GM12873 (cell line): ENCODE data around the gene GRM3.

ENCODE experiments used
- TF ChIP-seq, protein P1 (sequence below): IDR thresholded peaks from 2 replicates; pipeline ENCODE4 v1.5.1; 2012; ENCODE audit warnings: low read depth, mild to moderate bottlenecking, moderate library complexity, low read length, control low read depth; ENCODE audit not compliant: insufficient read depth; ENCODE audit errors: missing control alignments

GRM3 gene

DNA sequence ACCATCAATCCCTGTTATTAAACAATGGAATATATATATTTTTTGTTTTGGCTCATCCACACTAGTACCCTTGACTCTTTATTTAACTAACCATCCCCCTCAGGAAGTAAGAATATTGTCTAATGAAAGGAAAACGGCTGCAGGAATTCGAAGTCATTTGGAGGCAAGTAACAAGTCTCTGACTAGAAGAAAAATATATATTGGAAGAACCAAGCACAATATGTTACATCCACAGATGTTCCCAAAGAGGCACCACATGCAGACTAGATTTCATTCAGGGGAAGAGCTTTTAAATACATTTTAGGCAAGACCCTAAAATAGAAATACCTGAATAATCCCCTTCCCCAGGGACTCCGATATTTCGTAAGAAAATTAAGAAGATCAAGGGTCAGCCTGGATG lies 104.5 kb downstream of the GRM3 start:
- TF ChIP-seq, protein P1, sequence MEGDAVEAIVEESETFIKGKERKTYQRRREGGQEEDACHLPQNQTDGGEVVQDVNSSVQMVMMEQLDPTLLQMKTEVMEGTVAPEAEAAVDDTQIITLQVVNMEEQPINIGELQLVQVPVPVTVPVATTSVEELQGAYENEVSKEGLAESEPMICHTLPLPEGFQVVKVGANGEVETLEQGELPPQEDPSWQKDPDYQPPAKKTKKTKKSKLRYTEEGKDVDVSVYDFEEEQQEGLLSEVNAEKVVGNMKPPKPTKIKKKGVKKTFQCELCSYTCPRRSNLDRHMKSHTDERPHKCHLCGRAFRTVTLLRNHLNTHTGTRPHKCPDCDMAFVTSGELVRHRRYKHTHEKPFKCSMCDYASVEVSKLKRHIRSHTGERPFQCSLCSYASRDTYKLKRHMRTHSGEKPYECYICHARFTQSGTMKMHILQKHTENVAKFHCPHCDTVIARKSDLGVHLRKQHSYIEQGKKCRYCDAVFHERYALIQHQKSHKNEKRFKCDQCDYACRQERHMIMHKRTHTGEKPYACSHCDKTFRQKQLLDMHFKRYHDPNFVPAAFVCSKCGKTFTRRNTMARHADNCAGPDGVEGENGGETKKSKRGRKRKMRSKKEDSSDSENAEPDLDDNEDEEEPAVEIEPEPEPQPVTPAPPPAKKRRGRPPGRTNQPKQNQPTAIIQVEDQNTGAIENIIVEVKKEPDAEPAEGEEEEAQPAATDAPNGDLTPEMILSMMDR, result no peak

DNA sequence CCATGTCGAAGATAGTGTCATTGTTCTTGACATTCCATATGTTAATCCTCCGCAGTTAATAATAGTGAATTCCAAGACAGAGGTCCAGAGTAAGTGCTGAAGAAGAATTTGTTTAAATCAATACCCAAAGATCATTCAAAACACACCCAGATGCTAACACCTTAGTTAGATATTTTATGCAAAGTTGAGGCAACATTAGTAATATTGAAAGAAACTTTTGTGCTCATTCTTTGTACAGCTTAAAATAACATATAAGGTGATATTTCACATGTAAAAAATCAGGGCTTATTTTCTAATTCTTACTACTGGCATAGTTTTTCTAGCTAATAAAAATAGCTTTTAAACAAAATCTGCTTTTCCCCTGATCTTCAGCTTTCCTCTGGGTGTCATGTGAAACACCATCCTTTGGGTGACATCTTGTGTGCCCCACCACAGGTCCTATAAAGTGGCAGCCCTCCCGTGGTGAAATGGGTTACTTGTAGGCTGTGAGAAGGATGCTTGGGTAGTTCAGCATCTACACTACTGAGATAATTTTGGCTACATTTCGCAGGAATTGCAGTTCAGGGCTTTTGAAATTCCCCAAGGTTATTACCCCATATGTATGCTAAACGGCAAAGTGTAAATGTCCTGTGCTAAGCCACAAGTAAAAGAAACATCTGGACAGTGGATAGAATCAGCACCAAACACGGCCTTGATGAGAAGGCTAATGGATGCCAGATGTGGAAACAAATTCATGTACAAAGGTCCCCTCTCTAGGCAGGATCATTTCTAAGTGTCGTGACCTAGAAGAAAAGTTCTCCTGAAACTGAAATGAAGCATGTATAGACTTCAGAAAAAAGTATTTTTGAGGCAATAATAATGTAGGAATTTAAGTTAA lies 105.4 kb downstream of the GRM3 start:
- TF ChIP-seq, protein P1, result peak; percentile 9

DNA sequence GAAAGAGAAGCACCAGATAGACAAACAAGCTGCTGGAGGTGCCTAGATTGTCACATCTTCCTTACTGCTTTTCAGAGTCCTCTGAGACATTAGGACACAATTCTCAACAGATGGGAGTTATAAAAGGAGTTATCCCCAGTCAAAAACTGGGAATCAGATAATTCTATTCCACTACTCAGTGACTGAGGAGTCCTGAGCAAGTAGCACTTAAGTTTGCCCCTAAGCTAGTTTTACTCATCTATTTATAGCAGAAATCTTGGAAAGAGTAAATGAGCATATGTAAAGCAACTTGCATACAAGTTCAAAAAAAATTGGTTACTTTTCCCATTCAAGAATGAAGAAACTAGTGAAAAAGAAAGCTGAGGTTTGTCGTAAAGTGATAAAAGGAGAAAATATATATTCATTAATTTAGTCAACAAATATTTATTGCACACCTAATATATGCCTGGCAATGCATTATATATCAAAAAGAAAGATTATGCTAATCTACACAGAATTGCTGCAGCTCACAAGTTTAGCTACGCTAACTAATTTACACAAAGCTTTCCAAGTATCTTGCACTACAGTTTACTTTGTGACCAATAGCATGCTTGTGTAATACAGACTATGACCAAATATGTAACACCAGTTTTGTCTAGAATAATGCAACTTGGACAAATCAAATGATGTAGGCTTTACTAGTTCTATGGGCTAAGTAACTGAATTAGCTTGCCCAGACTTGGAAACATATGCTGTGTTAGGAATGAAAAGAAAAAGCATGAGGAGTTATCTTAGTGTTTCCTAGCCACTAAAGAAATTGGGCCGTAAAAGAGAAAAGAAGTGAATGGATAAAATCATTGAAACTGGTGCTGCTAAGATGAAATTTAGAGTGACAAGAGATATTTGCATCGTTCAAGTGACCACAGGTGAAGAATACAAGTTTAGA lies 106.3 kb downstream of the GRM3 start:
- TF ChIP-seq, protein P1, result no peak

DNA sequence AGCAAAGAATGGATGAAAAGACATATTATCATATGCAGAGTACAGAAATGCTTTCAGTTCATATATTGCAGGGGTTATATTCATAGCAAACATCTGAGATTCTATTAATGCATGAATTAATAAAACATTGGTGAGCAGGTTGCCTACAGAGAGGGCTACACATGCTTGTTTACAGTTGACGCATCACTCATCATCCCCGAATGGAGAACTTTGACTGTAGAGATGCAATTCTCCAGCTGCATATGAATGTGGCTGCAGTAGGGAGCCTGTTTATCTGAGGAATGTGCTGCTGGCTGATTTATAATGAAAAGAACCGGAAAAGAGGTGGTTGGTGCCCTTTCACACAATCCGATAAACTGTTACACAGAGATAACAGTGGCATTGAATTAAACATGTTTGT lies 116.5 kb downstream of the GRM3 start:
- TF ChIP-seq, protein P1, result no peak

DNA sequence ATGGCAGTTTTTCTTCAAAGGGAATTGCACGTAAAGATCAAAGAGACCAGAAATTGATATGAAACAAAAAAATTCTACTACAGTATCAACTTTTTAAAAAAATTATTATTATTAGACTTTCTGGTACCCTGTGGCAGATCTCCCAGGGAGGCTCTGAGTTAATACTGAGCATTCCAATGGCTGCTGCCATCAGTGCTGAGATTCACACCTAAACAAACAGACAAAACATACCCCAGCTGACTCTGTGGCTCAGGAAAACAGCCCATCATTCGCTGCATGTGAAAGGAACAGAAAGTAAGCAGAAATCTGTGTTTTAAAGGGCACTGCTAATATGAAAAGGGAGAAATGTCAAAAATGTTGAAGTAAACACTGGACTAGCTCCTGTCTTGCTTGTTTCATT lies 118.4 kb downstream of the GRM3 start:
- TF ChIP-seq, protein P1, result no peak

DNA sequence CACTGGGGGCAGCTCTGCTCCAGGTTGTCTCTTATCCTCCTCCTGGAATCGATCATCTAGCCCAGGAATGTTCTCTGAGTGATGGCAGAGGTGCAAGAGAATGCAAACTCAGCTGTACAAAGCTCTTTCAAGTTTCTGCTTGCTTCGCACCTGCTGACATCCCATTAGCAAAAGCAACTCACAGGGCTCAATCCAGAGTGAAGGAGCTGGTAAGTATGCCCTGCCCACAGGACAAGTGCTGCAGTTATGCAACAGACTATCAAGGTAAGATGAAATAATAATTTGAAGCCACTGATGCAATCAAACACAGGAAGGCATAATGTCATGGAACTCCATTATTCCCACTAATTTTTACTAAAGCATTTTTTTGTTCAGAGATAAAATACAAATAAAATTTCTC lies 122.2 kb downstream of the GRM3 start:
- TF ChIP-seq, protein P1, result no peak

DNA sequence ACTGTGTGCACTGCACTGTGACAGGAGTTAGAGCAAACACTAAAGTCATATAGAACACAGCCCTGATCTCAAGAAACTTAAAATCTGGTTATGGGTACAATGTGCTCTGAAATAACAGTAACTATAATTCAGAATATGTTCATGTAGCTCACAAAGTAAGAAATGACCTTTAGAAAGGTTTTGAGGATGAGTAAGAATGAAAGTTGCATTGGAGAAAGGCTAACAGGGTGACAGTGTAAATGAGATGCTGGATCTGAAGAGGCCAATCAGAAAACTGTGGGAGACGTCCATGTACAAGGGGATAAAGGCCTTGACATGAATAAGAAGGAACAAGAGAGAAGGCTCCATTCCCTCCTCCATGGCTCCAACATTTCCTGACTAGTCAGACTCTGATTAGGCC lies 124.7 kb downstream of the GRM3 start:
- TF ChIP-seq, protein P1, result no peak
